Cardiac fibroblast (primary cell): ENCODE data around the gene LY6G5C.

Experiments used
- DNase-seq, 2 donors: peaks; one replicate each; pipeline versions ENCODE4 v3.0.0 to v3.0.0-alpha.2; 2010; ENCODE audit warnings: low read depth in 2 of 2
- H3K4me3 ChIP-seq, 2 donors: replicated peaks in 1 of 2; 1 replicate in 1 of 2; 2 replicates in 1 of 2; pipeline ENCODE4 v1.5.1; 2011; ENCODE audit warnings: low read depth in 2 of 2, low read length in 2 of 2, mild to moderate bottlenecking in 2 of 2, moderate library complexity in 1 of 2
- CTCF ChIP-seq: IDR thresholded peaks from one replicate; pipeline ENCODE4 v1.5.1; 2011; ENCODE audit warnings: low read depth, mild to moderate bottlenecking, low read length, inconsistent platforms

LY6G5C gene

DNA sequence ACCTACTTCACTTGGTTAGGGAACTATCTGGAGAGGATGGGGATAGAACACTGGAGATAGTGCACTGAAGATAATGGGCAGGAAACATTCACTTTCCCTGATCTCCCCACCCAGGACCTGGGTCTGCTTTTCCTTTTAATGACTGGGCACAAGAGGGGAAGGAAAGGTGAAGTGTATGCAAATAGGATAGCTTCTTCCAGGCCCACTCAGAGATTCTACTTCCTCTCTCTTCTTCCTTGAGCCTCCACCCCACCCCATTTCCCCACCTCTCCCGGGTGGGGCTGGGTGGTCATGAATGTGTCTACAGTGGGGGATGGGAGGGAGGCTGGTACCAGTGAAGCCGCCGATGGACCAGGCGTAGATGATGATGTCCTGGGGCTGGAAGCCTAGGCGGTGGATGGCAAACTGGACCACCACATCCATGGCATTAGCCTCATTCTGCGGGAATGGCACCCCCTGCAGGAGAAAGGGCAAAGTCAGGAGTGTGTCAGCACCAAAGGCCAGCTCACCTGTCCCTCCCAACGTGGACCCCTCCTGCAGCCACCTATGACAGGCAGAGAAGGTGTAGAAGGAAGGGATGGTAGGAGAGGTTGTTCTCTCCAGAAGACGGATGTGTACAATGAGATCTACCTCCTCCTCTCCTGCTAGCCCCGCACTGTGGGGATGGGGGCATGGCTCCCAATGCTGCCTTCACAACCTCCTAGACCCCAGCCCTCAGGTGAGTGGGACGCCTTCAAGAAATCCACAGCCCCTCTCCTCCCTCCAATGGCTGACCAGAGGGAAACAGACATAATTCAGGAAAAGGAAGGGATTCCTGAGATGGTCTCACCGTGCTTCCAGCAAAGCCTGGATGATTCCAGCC is 8.6 kb upstream of the LY6G5C start:
- peak; percentile 56 for TF ChIP-seq CTCF
- no peak for DNase-seq

DNA sequence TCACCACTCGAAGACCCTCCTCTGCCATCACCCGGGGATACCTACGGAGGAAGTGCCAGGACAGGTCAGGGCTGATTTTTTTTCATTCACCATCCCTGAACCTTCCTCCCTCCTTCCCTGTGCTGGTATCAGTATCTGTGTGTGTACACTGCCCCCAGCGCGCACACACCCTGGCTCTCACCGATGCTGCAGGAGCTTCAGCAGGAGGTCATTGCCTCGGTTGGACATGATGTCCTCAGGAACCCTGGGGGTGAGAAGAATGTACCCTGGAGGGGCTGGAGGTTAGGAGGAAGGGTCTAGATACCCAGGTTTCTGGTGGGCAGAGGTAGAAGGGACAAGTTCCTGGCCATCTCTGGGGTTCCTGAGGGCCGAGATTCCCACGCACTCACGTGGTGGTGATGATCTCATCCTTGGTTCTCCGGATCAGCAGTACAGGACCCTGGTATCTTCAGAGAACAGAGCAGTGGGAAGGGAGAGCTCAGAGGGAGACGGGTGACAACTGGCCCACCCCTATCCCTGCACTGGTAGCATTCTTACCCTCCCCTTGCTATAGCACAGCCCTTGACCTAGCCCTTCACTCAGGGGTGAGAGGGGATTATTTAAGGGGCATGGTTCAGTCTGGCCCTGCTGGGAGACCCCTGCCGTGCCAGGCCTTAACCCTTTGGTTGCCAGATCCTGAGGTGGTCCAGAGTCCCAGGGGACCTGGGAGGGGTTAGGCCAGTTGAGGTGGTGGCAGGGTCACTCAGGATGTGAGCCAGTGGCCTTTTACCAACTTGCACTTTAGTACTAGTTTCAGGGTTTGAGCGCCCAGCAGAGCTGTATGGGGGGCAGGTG is 7.2 kb upstream of the LY6G5C start:
- TF ChIP-seq CTCF: no peak
- no peak for DNase-seq
- H3K4me3 ChIP-seq: no peak overlapping the region

More for the DNA sequence above, 8.6 kb upstream of the LY6G5C start:
- no peak overlapping the region for H3K4me3 ChIP-seq

- TF ChIP-seq CTCF: no peak
- no peak overlapping the region for H3K4me3 ChIP-seq
- DNase-seq: no peak
Measured at GRCh38 chr6:31687321-31687720, 6.5 kb upstream of the LY6G5C start.

GRCh38 chr6:31686483-31686882 is 5.6 kb upstream of the LY6G5C start:
- no peak for TF ChIP-seq CTCF
- DNase-seq: no peak
- no peak overlapping the region for H3K4me3 ChIP-seq

GRCh38 chr6:31683591-31683990 is 2.7 kb upstream of the LY6G5C start:
- TF ChIP-seq CTCF: no peak
- no peak for DNase-seq
- no peak overlapping the region for H3K4me3 ChIP-seq

DNA sequence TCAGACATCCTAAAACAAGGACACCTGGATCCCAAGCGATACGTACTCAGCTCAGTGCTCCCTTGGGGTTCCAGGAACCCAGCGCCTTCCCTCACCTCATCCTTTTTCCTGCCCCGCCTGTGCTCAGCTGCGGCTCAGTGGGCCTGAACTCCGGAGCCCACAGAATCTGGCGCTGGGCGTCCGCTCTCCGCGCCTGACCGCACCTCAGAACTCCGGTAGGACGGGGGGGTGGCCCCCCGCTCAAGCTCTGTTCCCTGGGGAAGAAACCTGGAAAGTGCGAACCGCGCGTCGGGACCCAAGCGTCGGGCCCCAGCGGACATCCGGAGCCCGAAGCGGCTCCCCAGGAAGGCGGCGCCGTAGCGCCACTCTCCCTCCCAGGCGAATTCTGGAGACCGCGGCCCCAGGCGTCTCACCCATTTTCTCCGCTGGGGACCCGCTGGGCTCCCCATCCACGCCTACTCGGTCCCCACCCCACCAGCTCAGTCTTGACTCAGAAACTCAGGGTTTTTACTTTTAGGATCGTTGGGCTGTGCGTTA is 336 bp upstream of the LY6G5C start:
- peak in 1 of 2 donors; percentile 36 for DNase-seq
- TF ChIP-seq CTCF: peak; percentile 30
- H3K4me3 ChIP-seq: peak overlapping the region; percentile 44 to 54
